ENCODE measurements around the gene GSE1.
A peak's percentile ranks its signal among the peaks of the same experiment; 100 is the strongest.

GSE1 gene

GRCh38 chr16:85574672-85575475 is 38.2 kb upstream of the GSE1 start:
- DNase-seq: no peak

- no peak for DNase-seq
Observed at GRCh38 chr16:85575920-85576319, 37.2 kb upstream of the GSE1 start.

- DNase-seq: no peak
Observed at GRCh38 chr16:85576944-85577343, 36.2 kb upstream of the GSE1 start.

- no peak for DNase-seq
Observed at GRCh38 chr16:85577899-85578598, 35.1 kb upstream of the GSE1 start.

GRCh38 chr16:85578599-85578948 is 34.5 kb upstream of the GSE1 start:
- DNase-seq: no peak

- DNase-seq: no peak
Observed at GRCh38 chr16:85579191-85579590, 33.9 kb upstream of the GSE1 start.

GRCh38 chr16:85579923-85580580 is 33.1 kb upstream of the GSE1 start:
- no peak for DNase-seq

GRCh38 chr16:85580684-85581083 is 32.4 kb upstream of the GSE1 start:
- no peak for DNase-seq

- no peak for DNase-seq
Observed at GRCh38 chr16:85582229-85582991, 30.7 kb upstream of the GSE1 start.

GRCh38 chr16:85583491-85584181 is 29.5 kb upstream of the GSE1 start:
- peak; percentile 37 for DNase-seq

GRCh38 chr16:85584267-85584666 is 28.9 kb upstream of the GSE1 start:
- DNase-seq: no peak

- no peak for DNase-seq
Observed at GRCh38 chr16:85584819-85585282, 28.3 kb upstream of the GSE1 start.

- DNase-seq: no peak
Observed at GRCh38 chr16:85585711-85586110, 27.4 kb upstream of the GSE1 start.

GRCh38 chr16:85586380-85587104 is 26.6 kb upstream of the GSE1 start:
- peak; percentile 67 for DNase-seq

GRCh38 chr16:85587762-85588556 is 25.2 kb upstream of the GSE1 start:
- DNase-seq: no peak

- DNase-seq: no peak
Observed at GRCh38 chr16:85588562-85589503, 24.3 kb upstream of the GSE1 start.

GRCh38 chr16:85589688-85590505 is 23.2 kb upstream of the GSE1 start:
- DNase-seq: no peak

GRCh38 chr16:85590506-85590832 is 22.7 kb upstream of the GSE1 start:
- DNase-seq: no peak

GRCh38 chr16:85591381-85591780 is 21.7 kb upstream of the GSE1 start:
- DNase-seq: no peak
